HG03342 (cell line): ENCODE measurements around the gene PLCL2.

Experiments used
- ATAC-seq: cut with Tn5 transposase; IDR thresholded peaks from one replicate; pipeline ENCODE4 v1.9.1; 2021; ENCODE audit warnings: mild to moderate bottlenecking, moderate library complexity; ENCODE audit not compliant: unreplicated experiment

The PLCL2 gene

GRCh38 chr3:16884748-16885592 lies at the start of gene PLCL2:
Gene PLCL2, plus strand, starts transcription at chr3:16884955. Its CDS starts 85 bp downstream, at chr3:16885040.
- peak; percentile 39 for ATAC-seq

DNA sequence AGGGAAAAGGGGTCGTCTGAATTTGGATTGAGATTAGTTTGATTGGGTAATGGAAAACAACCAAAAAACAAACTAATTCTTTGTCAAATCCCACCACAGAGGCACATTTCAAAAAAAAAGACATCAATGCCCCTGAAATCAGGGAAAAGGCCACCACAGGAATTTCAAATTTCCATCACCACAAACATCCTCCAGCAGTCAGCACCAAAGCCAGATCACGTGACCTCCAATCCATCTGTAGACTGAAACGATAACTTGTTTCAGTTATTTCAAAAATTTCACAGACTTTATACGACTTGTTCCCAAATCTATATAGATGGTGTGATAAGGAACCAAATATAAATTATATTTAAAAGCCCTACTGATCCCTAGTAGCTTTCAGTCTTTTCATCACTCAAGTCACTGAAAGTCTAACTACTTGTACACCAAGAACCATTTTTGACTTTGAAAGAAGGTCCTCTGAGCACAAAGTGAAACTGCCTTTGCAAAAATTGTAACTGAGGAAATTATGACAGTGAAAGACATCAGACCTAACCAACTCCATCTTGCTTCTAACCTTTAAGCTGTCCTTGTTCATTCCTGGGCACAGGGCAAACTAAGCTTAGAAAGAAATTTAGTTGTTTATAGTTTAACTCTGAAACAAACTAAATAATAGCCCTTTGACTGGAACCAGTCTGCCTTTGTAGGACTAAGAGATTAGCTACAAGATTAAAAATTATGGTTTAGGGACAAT lies 48.1 kb upstream of the PLCL2 start:
- ATAC-seq: no peak

DNA sequence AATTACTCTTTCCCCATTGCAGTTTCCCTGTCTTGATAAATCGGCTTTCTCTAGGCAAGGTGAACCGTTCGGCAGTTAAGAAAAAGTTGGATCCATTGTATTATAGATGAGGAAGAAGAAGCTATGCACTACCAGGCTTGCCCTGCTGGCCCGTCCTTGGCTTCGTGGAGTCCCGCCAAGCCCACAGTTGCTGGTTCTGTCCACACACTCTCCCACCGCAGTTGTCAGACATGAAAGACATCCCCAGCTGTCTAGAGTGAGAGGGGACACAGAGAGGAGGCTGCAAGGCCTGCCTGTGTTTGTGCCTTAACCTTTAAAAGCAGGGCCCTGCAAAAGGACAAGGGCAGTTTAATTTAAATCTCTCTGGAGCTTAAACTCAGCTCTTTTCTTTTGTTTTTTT lies 47.2 kb upstream of the PLCL2 start:
- no peak for ATAC-seq

- no peak for ATAC-seq
Observed at GRCh38 chr3:16838561-16838960, 46.2 kb upstream of the PLCL2 start.

DNA sequence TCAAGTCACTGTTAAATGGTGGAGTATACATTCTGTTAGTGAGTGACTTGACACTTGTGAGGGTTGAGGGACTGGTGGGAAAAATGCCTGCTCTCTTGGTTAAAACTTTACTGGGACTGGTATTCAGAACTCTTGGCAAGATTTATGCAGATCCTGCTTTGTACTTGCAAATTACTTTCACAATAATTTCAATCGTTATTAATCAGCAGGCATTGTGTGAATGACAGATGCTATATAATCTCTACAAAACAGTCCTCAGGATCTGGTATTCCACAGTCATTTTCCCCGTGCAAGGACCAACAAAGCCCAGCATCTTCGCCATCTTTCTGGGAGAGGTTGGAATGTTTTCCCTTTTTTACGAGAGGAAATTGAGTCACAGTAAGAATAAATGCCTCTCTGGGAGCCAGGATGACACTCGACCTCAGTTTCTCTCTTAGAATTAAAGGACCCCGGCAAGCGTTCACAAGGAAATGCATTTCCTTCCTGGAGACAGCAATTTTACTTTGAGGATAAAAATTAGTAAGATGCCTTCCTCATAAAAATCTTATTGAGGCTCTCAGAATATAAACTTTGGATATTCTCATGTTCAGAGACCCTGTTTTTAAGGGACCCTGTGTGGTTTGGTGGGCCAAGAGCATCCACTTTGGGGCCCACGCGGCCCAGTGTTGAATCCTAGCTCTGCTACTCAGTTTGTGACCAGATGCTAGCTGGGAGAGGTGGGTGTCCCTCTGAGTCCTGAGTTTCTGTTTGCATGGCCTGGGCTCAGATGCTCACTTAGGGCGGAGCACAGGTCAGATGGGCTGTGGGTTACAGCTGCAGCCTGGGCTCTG lies 45.3 kb upstream of the PLCL2 start:
- no peak for ATAC-seq

- ATAC-seq: no peak
Observed at GRCh38 chr3:16840101-16840424, 44.7 kb upstream of the PLCL2 start.

DNA sequence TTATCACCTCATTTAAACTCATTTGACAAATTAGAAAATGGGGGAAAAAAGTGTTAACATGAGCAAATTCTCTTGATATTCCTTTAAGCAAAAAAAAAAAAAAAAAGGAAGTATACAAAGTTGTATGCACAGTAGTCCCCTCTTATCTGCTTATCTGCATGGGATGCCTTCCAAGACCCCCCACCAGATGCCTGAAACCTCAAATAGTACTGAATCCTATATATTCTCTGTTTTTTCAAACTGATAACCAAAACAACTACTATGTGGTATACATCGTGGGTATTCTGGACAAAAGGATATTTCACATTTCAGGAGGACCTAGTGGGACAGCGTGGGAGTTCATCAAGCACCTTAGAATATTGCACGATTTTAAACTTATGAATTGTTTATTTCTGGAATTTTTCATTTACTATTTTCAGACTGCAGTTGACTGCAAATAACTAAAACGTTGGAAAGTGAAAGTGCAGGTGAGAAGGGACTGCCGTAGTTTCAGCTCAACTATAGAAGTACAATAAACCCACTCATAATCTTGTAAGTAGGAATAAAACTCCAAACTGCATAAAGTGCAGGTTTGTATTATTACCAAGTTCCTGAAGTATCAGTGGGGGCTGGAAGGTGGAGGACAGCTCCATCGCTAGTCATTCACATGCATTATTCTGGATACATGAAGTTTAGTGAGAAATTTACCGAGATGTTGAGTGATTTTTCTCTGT lies 43.6 kb upstream of the PLCL2 start:
- ATAC-seq: no peak

- peak; percentile 50 for ATAC-seq
Observed at GRCh38 chr3:16841904-16842271, 42.9 kb upstream of the PLCL2 start.

DNA sequence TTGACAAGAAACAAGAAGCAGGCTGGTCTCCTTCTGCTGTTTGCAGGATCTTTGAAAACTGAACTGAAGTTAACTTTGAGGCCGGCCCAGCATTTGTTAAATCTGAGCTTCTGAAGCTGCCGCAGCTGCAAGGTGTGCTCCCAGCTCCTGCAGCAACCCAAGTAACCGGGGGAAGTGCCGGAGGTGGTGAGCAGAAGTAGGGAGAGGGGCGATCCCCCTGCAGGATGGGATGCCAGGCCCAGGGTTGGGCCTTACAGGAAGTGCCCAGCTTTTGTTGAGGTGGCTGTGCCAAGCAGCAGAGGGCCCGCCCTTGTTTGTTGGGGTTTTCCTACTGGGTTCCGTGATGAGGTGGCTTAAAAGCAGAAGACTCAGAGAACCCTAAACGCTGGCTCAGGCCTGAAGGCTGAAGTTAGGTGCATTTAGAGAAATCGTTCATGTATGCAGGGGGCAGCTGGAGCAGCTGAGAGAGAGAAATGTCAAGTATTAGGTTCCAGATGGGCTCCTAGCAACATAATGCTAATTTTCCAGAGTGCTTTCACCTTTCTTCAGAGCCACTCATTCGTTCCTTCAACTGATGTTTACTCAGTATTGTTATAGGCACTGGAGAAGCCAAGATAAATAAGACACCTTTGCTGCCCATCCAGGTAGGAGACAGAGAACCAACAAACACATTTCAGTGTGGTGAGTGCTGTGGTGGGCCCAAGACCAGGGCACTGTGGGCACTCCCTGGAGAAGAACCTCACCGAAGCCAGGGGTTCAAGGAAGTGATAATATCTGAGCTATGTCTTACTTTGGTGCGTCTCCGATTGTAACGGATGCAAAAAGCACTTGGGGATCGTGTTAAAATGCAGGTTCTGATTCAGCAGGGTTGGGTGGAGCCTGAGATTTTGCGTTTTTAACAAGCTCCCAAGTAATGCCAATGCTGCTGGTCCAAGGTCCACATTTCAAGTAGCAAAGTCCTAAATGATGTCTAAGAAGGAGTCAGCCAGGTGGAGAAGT lies 42.2 kb upstream of the PLCL2 start:
- ATAC-seq: peak; percentile 77

DNA sequence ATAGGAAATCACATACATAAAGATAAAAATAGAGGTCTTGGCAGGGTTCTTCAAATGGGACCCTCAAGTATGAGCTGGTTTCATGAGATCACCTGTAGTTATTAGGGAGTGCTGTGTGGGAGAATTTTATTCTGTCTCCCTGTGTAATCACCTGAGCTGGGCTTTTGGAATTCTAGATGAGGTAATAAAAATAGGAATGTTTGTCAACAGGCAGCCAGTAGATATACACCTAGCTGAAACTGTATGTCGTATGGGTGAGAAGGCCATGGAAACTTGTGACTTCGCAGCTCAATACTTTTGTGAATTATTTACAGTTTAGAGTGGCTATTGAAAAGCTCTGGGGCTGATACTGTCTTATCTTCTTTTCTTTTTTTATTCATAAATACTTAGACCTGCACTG lies 40.5 kb upstream of the PLCL2 start:
- ATAC-seq: no peak

DNA sequence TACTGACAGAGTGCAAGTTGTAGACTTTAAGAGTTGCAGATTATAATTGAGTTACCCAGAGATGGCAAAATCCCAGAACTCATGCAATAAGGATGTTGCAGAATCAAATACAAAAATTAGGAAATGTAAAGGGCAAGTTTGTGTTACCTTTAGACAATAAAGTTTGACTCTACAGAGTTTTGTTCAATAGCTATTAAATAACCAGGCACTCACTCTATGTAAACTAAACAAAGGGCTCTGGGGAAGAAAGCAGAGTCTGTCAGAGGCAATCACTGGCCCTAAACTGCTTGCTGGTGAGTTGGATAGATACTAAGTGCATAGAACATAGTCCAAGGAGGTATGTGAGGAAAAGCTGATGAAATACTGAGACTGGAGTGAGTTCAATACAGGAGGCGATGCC lies 40.0 kb upstream of the PLCL2 start:
- ATAC-seq: no peak

DNA sequence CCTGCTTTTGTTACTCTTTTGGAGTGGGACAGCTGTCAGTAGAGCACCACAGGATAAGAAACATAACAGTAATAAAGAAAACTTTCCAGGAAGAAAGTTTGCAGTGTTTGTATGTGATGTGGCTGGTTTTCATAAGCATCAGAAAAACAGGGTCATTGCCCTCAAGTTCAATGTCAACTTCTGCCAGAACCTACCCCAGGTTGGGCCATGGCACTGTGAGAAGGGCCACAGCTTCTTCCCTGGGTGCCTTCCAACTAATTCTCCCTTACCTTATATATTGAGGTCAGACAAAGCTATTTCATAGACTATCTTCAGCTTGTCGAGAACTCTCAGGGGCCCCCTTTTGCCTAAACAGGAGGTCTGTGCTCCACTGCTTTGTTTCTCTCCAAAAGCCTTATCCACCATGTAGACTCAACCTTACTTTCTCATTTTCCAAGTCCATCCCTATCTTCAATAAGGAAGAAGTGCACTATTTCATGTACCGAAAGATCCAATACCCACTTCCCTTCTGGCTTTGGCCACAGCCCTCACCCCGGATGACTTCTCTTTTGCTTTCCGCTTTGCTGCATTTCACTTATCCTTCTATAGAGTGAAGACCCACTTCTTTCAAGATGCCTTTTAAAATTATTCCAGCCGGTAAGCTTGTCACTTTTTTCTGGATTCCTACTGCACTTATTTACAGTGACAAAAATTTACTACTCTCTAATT lies 38.2 kb upstream of the PLCL2 start:
- no peak for ATAC-seq

- ATAC-seq: peak; percentile 50
Observed at GRCh38 chr3:16848007-16848406, 36.7 kb upstream of the PLCL2 start.

- peak; percentile 92 for ATAC-seq
Observed at GRCh38 chr3:16849229-16849628, 35.5 kb upstream of the PLCL2 start.

DNA sequence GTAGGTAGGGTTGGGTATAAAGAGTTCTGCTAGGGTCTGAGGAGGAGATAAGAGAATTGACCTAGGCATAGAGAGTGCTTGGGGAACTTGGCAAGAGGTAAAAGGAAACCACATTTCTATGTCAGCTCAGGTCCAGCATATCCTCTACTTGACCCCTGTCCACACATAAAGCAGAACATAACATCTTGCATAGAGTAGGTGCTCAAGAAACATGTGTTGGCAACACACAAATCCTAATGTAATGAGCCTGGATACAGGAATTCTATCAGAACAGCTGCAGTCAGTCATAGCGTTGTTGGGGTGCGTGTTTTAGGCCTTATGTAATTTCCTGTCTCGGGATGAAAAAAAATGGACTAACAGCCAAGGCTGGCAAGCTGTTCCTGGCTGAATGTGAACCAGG lies 35.0 kb upstream of the PLCL2 start:
- no peak for ATAC-seq

- no peak for ATAC-seq
Observed at GRCh38 chr3:16855497-16855896, 29.3 kb upstream of the PLCL2 start.

DNA sequence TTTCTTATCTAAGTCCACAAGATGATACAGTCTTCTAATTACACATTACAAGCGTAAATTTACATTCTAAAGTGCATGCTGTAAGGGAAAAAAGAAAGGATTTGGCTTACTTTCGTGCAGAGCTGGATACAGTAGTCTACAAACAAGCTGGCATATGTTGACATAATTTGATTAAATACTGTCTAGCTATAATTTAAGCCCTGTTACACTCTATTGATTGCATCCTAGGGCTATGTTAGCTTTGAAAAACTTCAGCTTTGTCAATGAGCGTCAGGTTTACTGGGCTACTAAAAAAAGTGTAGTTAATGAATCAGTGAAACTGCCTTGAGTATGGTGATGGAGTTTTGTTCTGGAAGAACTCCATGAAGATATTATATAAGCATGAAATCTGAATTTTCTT lies 24.5 kb upstream of the PLCL2 start:
- no peak for ATAC-seq

DNA sequence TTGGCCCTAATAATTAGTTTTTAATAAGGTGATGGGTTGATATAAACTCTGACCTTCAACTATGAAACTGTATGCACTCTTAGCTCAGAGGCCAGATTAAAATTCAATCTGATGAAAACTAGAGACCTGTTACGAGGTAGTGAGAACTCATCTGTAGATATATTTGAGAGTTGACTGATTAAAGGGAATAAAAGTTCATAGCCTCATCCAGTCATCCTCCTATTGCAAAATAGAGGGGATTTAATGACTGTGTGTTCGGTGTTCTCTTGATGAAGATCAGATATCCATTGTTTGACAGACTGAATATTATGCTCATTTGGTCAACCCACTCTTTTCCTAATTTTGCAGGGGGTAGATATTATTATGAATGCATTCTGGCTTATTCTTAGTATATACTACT lies 23.3 kb upstream of the PLCL2 start:
- no peak for ATAC-seq
